Measurements from ENCODE around the gene LCN9. TPM values are rescaled to one million over a fixed set of nuclear protein-coding genes. Genes with fewer than 3 reads are reported as not detected.

The LCN9 gene
- total RNA-seq, 1 donor from 2014 or later, result not detected

DNA sequence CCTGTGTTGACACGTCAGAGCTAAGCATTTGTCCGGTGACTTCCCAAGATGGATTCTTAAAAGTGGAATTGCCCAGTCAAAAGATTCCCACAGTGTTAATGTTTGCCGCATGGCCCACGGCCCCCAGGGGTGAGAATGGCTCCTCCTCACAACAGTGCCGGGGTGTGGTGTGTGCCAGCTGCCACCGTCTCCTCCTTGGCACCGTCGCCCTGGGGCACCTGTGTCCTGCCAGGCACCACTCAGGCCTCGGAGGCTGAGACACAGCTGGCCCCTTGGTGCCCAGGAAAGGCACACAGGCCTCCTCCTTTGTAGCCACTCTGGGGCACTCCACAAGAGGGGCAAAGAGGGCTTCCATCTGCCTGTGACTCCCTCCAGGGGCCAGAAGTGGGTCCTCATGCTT, 43.2 kb downstream of the LCN9 start:
- no peaks in the 10 kb centered on the region for H3K9me3 ChIP-seq
- TF ChIP-seq, protein P1, sequence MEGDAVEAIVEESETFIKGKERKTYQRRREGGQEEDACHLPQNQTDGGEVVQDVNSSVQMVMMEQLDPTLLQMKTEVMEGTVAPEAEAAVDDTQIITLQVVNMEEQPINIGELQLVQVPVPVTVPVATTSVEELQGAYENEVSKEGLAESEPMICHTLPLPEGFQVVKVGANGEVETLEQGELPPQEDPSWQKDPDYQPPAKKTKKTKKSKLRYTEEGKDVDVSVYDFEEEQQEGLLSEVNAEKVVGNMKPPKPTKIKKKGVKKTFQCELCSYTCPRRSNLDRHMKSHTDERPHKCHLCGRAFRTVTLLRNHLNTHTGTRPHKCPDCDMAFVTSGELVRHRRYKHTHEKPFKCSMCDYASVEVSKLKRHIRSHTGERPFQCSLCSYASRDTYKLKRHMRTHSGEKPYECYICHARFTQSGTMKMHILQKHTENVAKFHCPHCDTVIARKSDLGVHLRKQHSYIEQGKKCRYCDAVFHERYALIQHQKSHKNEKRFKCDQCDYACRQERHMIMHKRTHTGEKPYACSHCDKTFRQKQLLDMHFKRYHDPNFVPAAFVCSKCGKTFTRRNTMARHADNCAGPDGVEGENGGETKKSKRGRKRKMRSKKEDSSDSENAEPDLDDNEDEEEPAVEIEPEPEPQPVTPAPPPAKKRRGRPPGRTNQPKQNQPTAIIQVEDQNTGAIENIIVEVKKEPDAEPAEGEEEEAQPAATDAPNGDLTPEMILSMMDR (IDR thresholded peaks at IDR 0.05), result no peak
- no peak for ATAC-seq
- no peak overlapping the region for H3K4me3 ChIP-seq
- peaks cover 66% of the 10 kb centered on the region for H3K27me3 ChIP-seq (ENCODE audit: low read depth)
- intact Hi-C loops (cut with DNase I), result no loop called here
- H3K4me1 ChIP-seq, result peaks cover 12% of the 10 kb centered on the region
- H3K36me3 ChIP-seq, result no peaks in the 10 kb centered on the region
- DNase-seq, result no peak
- H3K27ac ChIP-seq, result no peak overlapping the region

DNA sequence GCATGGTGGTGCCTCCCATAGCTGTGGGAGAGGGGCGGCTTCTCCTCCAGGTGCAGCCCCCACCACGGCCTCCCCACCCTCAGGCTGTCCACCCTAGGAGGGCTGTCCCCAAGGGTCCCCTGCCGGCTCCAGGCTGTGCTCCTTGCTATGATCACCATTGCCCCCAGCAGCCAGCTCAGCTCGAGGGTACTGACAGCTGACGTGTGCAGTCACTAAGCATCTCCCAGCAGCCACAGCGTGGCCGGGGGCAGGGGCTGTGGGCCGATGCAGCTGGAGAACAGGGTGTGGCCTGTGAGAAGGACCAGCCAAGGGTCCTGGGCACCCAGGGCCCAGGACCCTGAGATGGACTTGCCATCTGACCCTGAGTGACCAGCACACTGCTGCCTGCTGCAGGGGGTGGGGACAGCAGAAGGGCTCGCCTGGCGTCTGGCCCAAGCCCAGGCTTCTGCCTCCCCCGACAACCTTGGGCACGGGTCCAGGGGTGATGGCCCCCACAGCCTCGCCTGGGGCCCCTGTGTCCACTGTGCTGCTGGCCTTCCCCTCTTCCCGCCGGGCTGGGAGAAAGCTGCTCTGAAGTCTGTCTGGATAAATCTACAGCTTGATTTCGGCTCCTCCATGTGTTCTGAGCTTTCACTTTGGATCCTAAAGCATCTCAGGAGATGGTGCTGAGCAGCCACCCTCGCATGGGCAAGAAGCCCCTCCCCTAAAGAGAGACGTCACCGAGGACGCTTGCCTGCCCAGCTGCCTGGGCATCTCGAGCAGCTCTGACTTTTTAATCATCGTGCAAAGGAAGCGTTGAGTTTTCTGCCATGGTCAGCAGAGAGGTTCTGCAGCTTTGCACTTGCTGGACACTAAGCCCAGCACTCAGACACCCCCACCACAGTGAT, 44.4 kb downstream of the LCN9 start:
- Histone ChIP-seq H3K4me1 (peaks cover 1% of the 10 kb centered on the region), H3K9me3 (no peaks in the 10 kb centered on the region), H3K27ac (no peak overlapping the region), H3K27me3 (ENCODE audit: low read depth) (peaks cover 54% of the 10 kb centered on the region), H3K4me3 (no peak overlapping the region), H3K36me3 (no peaks in the 10 kb centered on the region)
- no peak for ATAC-seq
- intact Hi-C loops (cut with DNase I), result no loop called here
- TF ChIP-seq, protein P1 (IDR thresholded peaks at IDR 0.05), result no peak
- DNase-seq, result no peak

DNA sequence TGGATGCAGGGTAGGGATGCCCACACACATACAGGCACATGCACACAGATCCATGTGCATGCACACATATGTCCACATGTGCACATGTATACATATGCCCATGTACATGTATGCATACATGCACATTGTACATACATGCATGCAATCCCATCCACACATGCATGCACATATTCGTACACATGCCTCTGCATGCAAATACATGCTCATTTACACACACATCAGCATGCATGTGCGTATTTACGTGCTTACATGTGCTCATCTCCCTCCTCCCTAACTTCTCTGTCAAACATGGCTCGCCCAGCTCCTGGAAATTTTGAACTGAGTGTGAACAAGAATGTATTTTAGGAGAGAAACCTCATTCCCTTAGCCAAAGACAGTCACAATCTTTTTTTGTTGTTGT, 45.1 kb downstream of the LCN9 start:
- intact Hi-C loops (cut with DNase I), result no loop called here
- TF ChIP-seq, protein P1 (IDR thresholded peaks at IDR 0.05), result no peak
- peaks cover 54% of the 10 kb centered on the region for H3K27me3 ChIP-seq (ENCODE audit: low read depth)
- H3K27ac ChIP-seq, result no peak overlapping the region
- H3K36me3 ChIP-seq, result no peaks in the 10 kb centered on the region
- H3K4me1 ChIP-seq, result no peaks in the 10 kb centered on the region
- no peak overlapping the region for H3K4me3 ChIP-seq
- DNase-seq (no peak), ATAC-seq (no peak)
- H3K9me3 ChIP-seq, result no peaks in the 10 kb centered on the region

DNA sequence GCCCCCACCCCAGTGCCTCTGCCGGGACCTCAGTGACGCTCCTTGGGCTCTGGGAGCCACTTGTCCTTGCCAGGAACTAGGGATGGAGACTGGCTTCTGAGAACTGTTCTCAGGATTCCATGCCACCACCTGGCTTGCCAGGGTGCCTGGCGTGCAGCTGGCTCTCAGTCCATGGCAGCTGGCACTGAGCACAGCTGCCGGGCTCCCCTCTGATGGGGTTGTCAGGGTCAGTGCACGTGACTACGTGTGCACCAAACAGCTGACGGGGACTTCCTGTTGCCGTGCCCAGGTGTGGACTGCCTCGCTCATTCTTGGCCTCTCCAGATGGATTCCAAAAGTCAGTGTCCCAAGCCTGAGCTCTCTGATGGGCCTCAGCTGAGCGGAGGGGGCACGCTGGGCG, 48.3 kb downstream of the LCN9 start:
- no peak for DNase-seq
- TF ChIP-seq, protein P1 (IDR thresholded peaks at IDR 0.05), result no peak
- Histone ChIP-seq H3K4me3 (no peak overlapping the region), H3K36me3 (no peaks in the 10 kb centered on the region), H3K9me3 (no peaks in the 10 kb centered on the region), H3K27ac (no peak overlapping the region), H3K4me1 (no peaks in the 10 kb centered on the region), H3K27me3 (ENCODE audit: low read depth) (peaks cover 52% of the 10 kb centered on the region)
- intact Hi-C loops (cut with DNase I), result no loop called here
- ATAC-seq, result no peak

DNA sequence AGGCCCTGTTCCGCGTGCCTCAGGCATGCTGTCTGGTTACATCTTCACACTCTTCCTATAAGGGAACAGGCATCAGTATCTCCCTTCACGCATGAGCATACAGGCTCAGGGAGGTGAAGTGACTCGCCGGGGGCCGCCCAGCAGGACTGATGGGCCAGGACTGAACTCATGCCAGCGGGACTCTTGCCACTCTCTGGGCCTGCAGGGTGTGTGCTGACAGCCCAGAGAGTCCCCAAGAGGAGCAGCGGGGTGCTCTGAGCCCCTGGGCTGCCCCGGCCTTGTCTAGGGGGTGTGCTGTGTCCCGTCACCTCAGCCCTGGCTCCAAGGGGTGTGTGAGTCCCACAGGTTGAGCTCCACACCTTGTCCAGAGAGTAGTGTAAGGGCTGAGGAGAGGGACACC, 48.8 kb downstream of the LCN9 start:
- H3K27me3 ChIP-seq (ENCODE audit: low read depth), result peaks cover 52% of the 10 kb centered on the region
- intact Hi-C loops (cut with DNase I), result no loop called here
- H3K4me3 ChIP-seq, result no peak overlapping the region
- DNase-seq, result no peak
- H3K27ac ChIP-seq, result no peak overlapping the region
- H3K4me1 ChIP-seq, result no peaks in the 10 kb centered on the region
- TF ChIP-seq, protein P1 (IDR thresholded peaks at IDR 0.05), result no peak
- no peaks in the 10 kb centered on the region for H3K36me3 ChIP-seq
- ATAC-seq, result no peak
- H3K9me3 ChIP-seq, result no peaks in the 10 kb centered on the region
